ENCODE data around the gene STH.

The STH gene

GRCh38 chr17:45974916-45975630 is 24.0 kb upstream of the STH start:
- Histone ChIP-seq H4K20me1 (ENCODE audit: low read depth, low read length) (no peaks in the 10 kb centered on the region), H3F3A (ENCODE audit: insufficient read depth) (no peaks in the 10 kb centered on the region), H3K4me2 (ENCODE audit: low read depth, low read length, poor library complexity, severe bottlenecking) (no peak overlapping the region), H3K27ac (ENCODE audit: low read depth, low read length) (no peak overlapping the region), H3K9me2 (replicated peaks; ENCODE audit: insufficient read depth, low read length) (no peaks in the 10 kb centered on the region), H2AFZ (ENCODE audit: low read depth, low read length, severe bottlenecking) (no peak overlapping the region), H3K79me2 (ENCODE audit: insufficient read depth, low read length) (no peaks in the 10 kb centered on the region), H3K9me3 (ENCODE audit: insufficient read depth, low read length) (no peaks in the 10 kb centered on the region), H3K36me3 (ENCODE audit: low read length) (no peaks in the 10 kb centered on the region), H3K9ac (ENCODE audit: low read length) (no peak overlapping the region), H3K27me3 (ENCODE audit: low read length) (no peaks in the 10 kb centered on the region), H3K4me3 (ENCODE audit: insufficient read depth, low read length, poor library complexity, severe bottlenecking) (no peak overlapping the region)
- TF ChIP-seq EZH2phosphoT487 (conservative IDR thresholded peaks at IDR 0.05; ENCODE audit: low read length) (no peak), CTCF (IDR thresholded peaks at IDR 0.05; ENCODE audit: insufficient read depth, low read length, poor library complexity, severe bottlenecking) (no peak)

- no peaks in the 10 kb centered on the region for H3K9me2 ChIP-seq (replicated peaks; ENCODE audit: insufficient read depth, low read length)
- H3K9ac ChIP-seq (ENCODE audit: low read length), result no peak overlapping the region
Observed at GRCh38 chr17:45975640-45976295, 23.3 kb upstream of the STH start.

GRCh38 chr17:45976391-45976754 is 22.7 kb upstream of the STH start:
- Histone ChIP-seq H2AFZ (ENCODE audit: low read depth, low read length, severe bottlenecking) (no peak overlapping the region), H3K79me2 (ENCODE audit: insufficient read depth, low read length) (no peaks in the 10 kb centered on the region), H3K27ac (ENCODE audit: low read depth, low read length) (no peak overlapping the region), H3K27me3 (ENCODE audit: low read length) (no peaks in the 10 kb centered on the region), H4K20me1 (ENCODE audit: low read depth, low read length) (no peaks in the 10 kb centered on the region), H3K9me2 (replicated peaks; ENCODE audit: insufficient read depth, low read length) (no peaks in the 10 kb centered on the region), H3K36me3 (ENCODE audit: low read length) (no peaks in the 10 kb centered on the region), H3K9me3 (ENCODE audit: insufficient read depth, low read length) (no peaks in the 10 kb centered on the region), H3K4me2 (ENCODE audit: low read depth, low read length, poor library complexity, severe bottlenecking) (no peak overlapping the region), H3F3A (ENCODE audit: insufficient read depth) (no peaks in the 10 kb centered on the region), H3K4me3 (ENCODE audit: insufficient read depth, low read length, poor library complexity, severe bottlenecking) (no peak overlapping the region), H3K9ac (ENCODE audit: low read length) (no peak overlapping the region)
- TF ChIP-seq CTCF (IDR thresholded peaks at IDR 0.05; ENCODE audit: insufficient read depth, low read length, poor library complexity, severe bottlenecking) (no peak), EZH2phosphoT487 (conservative IDR thresholded peaks at IDR 0.05; ENCODE audit: low read length) (no peak)

More at GRCh38 chr17:45975640-45976295, 23.3 kb upstream of the STH start:
- no peaks in the 10 kb centered on the region for H3K9me3 ChIP-seq (ENCODE audit: insufficient read depth, low read length)
- no peak overlapping the region for H3K4me3 ChIP-seq (ENCODE audit: insufficient read depth, low read length, poor library complexity, severe bottlenecking)
- no peak overlapping the region for H3K27ac ChIP-seq (ENCODE audit: low read depth, low read length)
- no peaks in the 10 kb centered on the region for H4K20me1 ChIP-seq (ENCODE audit: low read depth, low read length)
- H3K36me3 ChIP-seq (ENCODE audit: low read length), result no peaks in the 10 kb centered on the region
- no peaks in the 10 kb centered on the region for H3F3A ChIP-seq (ENCODE audit: insufficient read depth)
- H3K79me2 ChIP-seq (ENCODE audit: insufficient read depth, low read length), result no peaks in the 10 kb centered on the region
- TF ChIP-seq EZH2phosphoT487 (conservative IDR thresholded peaks at IDR 0.05; ENCODE audit: low read length) (no peak), CTCF (IDR thresholded peaks at IDR 0.05; ENCODE audit: insufficient read depth, low read length, poor library complexity, severe bottlenecking) (no peak)
- no peak overlapping the region for H3K4me2 ChIP-seq (ENCODE audit: low read depth, low read length, poor library complexity, severe bottlenecking)
- H3K27me3 ChIP-seq (ENCODE audit: low read length), result no peaks in the 10 kb centered on the region
- no peak overlapping the region for H2AFZ ChIP-seq (ENCODE audit: low read depth, low read length, severe bottlenecking)

Measured in SU-DHL-6 (cell line).